Renal pelvis (tissue), 4 donors: ENCODE results near the gene CDK3. TPM values are rescaled to one million over a fixed set of nuclear protein-coding genes. Genes with fewer than 3 reads are reported as not detected.

Experiments used
- DNase-seq: peaks from one replicate; pipeline ENCODE4 v3.0.0-alpha.2; 2013
- polyA plus RNA-seq, 3 donors: library from polyadenylated mRNA; unstranded; fragments of 120-200 nt; gene quantifications; one replicate each; pipeline ENCODE4 v1.2.1, GENCODE V29; 2013; ENCODE audit not compliant: insufficient read length in 3 of 3

The CDK3 gene
- polyA plus RNA-seq, 3 donors = 17.4 to 23.0 (median 21.9) TPM

DNA sequence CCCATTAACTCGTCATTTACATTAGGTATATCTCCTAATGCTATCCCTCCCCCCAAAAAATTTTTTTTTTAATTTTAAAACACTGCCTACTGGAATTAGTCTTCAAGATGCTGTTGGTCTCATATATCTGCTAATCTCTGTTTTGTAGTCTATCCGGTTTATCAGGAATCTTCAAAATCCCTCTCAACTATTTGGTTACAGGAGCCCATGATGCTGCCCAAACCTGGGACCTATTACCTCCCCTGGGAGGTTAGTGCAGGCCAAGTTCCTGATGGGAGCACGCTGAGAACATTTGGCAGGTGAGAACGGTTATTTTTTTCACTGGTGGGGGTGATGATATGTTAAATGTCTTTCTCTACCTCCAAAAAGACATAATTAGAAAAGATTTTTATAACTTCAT lies 14.7 kb upstream of the CDK3 start:
- no peak for DNase-seq

DNA sequence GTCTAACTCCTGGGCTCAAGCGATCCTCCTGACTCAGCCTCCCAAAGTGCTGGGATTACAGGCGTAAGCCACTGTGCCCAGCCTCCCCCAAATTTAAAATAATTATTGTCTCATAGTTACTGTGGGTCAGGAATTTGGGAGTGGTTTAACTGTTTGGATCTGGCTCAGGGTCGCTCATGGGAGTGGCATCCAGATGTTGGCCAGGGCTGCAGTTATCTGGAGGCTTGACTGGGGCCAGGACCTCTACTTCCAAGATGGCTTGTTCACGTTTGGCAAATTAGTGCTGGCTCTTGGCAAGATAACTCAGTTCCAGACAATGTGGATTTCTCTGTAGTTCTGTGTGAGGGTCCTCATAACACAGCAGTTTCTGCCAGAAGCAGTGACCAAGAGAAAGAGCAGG lies 13.6 kb upstream of the CDK3 start:
- no peak for DNase-seq

DNA sequence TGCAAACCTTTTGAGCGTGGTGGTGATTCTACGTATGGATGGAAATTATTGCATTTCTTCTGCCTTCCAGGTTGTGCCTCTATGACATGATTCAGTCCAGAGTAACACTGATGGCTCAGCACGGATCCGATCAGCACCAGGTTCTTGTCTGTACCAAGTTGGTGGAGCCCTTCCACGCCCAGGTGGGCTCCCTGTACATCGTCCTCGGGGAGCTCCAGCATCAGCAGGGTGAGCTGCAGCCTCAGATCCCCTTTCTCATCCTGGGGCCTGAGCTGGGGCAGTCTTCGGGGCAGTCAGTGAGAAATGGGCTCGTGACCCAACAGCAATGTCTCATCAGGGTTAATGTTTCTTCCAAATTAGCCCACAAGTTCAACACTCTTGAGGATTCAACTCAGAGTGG lies 9.3 kb upstream of the CDK3 start:
- DNase-seq = no peak

DNA sequence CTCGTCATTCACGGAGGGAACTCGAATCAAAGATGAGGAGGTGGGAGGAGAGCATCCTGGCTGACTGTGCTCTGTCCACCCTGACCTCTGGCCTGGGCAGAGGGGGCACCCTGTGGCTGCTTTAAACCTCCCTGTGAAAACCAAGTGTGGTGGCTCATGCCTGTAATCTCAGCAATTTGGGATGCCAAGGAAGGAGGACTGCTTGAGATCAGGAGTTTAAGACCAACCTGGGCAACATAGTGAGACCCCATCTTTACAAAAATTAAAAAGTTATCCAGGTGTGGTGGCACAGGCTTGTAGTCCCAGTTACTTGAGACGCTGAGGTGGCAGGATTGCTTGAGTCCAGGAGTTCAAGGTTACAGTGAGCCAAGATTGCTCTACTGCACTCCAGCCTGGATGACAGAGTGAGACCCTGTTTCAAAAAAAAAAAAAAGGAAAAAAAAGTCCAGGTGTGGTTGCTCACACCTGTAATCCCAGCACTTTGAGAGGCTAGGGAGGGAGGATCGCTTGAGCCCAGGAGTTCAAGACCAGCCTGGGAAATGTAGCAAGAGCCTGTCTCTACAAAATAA lies 5.8 kb upstream of the CDK3 start:
- no peak for DNase-seq

DNA sequence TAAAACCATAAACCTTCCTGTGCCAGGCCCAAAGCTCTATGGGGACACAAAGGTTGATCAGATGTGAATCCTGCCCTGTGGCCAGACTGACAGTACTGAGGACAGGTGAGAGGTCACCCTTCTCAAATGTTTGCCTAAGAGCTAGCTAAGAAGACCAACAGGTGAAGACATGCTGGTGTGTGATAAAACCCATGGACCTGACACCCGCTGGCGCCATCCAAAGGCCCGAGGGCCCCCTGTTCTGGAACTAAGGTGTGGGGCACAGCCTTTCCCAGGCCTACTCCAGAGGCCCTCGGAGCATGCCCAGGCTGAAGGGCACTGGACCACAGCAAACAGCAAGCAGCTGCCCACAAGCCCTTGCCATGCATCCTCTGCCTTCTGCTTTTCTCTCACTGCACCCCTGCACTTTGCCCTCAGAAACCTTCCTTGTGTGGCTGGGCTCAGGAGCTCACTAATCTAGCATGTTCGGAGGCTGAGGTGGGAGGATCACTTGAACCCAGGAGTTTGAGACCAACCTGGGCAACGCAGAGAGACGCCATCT lies 5.2 kb upstream of the CDK3 start:
- no peak for DNase-seq

DNA sequence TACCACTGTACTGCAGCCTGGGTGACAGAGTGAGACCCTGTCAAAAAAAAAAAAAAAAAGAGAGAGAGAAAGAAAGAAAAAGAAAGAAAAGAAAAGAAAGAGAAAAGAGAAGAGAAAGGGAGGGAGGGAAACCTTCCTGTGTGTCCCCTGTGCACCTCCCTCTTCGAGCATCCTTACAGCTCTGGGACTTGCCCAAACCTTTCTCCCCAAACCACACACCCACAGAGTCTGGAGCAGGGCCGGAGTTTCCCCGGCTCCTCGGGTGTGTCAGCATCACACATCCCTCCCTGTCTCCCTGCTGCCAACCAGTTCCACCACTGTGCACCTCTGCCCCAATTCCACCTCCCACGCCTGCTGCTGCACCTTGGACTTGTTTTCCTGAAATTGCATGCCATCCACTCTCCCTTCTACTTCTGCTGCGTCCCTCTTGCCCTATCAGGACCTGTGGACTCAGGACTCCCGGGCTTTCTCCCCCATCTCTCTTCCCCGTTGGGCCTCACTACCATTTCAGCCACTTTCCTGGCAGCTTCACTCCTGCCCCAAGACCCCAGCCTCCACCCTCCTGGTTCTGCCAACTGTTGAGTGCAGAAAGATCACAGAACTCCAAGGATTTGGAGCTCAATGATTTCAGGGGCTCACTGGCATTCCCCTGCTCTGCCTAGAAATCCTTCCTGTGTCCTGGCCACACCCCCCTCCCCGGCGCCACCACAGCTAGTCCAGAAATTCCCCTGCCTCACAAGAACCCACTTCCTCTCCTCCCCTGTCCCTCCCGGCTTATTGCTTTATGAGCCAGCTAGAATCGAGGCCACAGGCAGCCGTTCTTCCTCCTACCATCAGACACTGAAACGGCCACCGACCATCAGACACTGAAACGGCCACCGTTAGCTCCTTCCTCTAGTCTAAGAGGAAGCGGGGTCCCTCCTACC lies 3.7 kb upstream of the CDK3 start:
- no peak for DNase-seq

DNA sequence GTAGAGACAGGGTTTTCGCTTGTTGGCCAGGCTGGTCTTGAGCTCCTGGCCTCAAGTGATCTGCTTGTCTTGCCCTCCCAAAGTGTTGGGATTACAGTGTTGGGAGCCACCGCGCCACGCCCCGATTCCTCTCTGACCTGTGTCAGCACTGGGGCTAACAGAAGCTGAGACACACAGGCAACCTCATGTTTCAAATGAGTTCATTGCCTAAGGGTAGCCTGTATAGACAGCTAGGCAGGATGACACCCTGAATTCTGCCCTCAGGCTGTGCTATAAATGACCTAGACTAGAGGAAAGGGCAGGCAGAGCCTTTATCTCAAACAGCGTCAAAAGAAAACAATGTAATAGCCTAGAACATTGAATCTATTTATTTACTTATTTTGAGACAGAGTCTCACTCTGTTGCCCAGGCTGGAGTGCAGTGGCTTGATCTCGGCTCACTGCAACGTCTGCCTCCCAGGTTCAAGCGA lies 2.3 kb upstream of the CDK3 start:
- DNase-seq = no peak

DNA sequence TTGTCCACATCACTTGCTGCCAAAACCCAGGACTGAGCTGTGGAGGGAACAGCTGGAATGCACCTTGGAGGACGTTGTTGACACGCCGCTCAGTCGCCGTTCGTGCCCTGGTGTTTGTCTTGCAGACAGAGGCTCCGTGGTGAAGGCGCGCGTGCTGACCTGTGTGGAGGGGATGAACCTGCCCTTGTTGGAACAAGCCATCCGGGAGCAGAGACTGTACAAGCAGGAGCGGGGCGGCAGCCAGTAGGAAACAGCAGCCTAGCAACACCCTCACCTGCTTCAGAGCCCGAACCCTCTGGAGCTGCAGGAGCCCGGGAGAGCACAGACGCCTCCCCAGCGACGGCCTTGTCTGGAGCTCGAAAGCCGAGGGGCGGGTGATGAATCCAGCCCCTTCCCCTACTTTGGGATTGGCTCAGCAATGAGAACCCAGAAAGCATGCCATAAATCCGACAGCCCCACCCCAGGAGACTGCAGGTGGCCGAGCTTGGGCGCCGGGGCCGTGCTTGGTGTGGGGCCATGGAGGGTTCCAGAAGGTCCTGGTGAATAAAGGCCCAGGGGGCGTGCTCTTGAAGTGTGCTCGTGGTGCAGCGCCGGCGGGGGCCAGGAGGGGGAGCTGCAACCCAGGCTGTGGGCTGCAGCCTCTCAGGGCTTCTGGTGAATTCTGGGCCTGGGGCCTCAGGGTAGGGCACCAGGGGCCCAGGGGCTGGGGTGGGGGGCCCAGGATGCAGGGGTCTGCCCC lies 470 bp upstream of the CDK3 start:
- no peak for DNase-seq

DNA sequence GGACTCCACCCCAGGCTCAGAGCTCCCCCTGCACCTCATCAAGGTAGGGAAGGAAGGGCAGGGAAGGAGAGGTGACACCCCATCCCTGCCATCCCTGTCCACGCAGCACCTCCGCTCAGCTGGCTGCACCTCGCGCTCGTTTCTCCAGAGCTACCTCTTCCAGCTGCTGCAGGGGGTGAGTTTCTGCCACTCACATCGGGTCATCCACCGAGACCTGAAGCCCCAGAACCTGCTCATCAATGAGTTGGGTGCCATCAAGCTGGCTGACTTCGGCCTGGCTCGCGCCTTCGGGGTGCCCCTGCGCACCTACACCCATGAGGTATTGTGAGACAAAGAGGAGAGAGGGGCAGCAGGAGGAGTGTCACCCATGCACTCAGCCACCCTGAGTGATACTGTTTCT lies 1.4 kb downstream of the CDK3 start:
- DNase-seq = no peak

DNA sequence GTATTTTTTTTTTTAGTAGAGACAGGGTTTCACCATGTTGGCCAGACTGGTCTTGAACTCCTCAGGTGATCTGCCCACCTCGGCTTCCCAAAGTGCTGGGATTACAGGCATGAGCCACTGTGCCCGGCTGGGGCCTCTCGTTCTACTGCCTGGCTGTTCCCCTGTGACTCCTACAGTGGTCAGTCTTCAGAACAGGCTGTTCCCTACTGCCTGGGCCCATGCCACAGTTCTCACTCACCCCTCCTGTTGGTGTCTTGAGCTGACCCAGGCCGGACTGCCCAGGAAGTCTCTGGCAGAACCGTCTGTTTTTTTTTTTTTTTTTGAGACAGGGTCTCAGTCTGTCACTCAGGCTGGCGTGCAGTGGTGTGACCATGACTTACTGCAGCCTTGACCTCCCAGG lies 3.3 kb downstream of the CDK3 start:
- DNase-seq = no peak

DNA sequence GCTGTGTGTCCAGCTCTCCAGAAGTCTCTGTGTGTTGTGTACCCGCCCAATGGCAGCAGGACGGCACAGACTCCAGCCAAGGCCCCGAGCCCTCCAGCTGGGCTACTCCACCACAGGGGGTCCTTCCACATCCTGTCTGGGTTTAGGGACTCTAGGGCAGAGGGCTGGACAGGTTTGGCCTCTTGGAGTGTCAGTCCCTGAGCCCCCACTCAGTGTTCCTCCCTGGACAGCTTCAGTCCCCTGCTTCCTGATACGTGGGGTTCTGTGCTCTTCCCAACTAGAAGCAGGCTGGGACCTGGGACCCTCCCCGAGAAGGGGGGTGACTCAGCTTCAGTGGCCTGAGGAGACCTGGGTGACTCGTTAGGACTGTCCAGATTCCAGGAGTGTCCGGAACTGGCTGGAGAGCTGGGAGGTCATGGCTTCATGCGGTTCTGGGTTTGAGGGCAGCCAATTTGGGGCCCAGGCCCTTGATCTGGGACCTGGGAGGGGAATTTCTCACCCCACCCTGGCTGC lies 4.2 kb downstream of the CDK3 start:
- DNase-seq = no peak

DNA sequence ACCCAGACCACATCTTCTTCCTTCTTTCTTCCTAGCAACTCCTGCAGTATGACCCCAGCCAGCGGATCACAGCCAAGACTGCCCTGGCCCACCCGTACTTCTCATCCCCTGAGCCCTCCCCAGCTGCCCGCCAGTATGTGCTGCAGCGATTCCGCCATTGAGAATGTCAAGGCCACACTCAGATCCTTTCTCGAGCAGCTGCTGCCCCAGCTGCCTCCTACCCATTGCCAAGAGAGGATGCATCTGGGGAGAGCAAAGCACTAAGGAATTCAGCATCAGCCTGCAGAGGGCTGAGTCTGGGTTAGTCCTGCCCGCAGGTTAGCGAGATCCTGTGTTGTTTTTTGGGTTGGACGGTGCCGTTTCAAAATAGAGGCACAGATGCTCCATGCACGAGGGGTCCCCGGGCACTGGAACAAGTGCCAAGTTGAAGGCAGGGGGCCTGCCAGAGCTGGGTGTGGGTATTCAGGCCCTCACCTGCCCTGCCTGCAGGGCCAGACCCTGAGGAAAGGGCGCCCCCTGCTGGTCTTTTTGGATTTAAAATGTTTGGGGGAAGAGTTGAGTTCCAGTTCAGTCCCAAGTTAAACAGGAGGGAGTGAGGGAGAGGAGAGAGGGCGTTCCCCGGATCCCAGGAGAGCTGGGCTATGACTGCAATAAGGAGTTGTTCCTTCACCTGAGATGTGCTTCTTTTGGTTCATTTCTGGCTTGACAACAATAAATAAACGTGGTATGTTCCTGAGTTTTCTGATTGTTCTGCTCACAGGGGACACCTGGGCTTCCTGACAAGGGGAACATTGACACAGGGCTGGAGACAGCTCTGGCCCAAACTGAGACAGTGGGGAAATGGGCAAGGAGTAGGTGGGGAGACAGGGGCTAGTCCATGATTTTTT lies 4.9 kb downstream of the CDK3 start:
- no peak for DNase-seq

DNA sequence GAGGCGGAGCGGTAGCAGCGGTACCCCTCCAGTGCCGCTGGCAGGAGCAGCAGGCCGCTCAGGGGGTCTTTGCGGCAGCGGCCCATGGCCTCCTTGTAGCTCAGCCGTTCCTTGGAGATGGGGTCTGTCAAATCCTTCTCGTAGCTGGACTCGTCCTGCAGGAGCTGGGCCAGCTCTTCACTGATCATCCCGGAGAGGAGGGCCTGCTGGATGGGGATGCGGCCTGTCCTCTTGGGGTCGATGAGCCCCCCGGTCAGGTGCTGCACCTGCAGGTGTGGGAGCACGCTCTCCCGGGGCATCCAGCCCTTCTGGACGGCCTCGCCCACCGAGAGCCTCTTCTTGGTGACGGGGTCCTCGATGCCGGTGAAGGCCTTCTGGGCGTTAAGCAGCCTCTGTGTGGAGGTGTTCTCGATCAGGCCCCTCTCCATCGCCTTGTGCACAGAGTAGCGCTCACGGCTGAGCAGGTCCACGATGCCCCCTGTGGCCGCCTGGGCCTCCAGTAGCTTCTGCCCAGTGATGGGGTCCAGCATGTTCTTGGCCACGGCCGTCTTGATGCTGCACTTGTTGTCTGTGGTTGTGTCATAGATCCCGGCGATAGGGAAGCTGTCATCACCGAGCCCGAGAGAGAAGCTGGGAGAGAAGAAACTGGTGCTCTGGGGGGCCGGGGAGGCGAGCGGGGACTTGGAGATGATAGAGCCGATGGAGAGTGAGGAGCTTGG lies 6.6 kb downstream of the CDK3 start:
- DNase-seq = no peak

DNA sequence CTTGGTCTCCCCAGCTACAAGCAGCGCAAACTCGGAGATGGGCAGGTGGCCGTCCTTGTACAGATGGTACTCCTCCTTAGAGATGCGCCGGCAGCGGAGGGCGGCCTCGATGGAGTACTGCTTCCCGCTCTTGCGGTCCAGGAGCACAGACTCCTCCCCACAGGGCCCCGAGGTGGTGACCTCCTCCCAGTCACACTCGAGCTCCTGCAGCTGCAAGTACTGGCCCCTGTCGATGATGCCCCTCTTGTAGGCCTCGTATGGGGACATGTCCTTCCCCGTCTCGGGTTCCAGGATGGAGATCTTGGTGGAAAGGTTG lies 7.2 kb downstream of the CDK3 start:
- DNase-seq = no peak

DNA sequence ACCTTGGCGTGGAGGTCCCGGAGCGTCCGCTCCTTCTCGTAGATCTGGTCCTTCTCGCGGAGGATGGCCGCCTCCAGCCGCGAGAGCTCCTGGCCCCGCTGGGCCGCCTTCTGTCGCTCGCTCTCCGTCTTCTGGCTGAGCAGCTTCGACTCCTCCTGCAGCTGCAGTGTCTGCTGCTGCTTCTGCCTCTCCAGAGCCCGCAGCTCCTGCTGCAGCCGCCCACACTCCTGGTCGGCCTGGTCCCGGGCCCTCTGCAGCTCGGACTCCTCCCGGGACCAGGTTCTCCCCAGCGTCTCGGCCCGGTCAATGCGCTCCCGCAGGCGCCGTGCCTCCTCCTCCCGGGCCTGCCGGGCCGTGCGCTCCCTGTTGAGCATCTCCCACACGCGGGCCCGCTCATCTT lies 7.6 kb downstream of the CDK3 start:
- DNase-seq = no peak

DNA sequence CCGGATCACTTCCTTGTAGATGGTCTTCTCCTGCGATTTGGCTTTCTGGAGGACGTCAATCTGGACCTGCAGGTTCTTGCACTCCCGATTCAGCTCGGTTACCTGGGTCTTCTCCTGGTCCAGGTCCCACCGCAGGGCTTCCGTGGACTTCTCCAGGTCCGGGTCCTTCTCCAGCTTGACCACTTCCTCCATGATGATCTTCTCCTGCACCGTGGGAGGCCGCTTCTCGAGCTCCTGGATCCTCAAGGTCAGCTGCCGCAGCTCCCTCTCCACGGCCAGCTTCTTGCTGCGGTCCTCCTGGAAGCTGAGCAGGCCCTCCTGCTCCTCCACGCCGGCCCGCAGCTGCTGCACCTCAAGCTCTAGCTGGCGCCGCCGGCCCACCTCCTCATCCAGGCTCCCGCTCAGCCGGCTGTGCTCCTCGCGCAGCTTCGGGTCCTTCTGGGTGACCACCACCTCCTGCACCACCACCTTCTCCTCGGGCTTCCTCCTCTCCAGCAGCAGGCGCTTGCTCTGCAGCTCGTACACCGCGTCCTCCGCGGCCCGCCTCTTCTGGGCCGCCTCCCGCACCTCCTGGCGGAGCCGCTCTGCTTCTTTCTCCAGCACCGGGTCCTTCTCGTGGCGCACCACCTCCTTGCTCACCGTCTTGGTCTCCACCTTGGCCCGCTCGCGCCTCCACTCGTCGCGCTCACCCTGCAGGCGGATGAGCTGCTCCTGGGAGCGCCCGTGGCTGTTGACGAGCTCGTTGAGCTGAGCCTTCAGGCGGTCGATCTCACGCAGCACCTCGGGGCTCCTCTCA lies 8.2 kb downstream of the CDK3 start:
- no peak for DNase-seq

DNA sequence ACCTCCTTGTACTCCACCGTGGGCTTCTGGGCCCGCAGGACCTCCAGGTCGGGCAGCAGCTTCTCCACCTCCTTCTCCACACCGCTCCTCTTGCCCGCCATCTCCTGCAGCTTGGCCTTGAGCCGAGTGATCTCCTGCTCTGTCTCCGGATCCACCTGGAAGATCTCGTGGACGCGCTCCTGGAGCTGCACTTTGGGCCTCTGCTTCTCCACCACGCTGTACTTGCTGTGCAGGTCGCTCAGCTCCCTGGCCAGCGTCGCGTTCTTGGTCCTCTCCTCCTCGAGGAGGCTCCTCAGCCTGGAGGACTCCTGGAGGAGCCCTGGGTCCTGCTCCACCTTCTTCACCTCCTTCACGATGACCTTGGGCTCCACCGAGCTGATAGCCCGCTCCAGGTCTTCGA lies 8.8 kb downstream of the CDK3 start:
- no peak for DNase-seq

DNA sequence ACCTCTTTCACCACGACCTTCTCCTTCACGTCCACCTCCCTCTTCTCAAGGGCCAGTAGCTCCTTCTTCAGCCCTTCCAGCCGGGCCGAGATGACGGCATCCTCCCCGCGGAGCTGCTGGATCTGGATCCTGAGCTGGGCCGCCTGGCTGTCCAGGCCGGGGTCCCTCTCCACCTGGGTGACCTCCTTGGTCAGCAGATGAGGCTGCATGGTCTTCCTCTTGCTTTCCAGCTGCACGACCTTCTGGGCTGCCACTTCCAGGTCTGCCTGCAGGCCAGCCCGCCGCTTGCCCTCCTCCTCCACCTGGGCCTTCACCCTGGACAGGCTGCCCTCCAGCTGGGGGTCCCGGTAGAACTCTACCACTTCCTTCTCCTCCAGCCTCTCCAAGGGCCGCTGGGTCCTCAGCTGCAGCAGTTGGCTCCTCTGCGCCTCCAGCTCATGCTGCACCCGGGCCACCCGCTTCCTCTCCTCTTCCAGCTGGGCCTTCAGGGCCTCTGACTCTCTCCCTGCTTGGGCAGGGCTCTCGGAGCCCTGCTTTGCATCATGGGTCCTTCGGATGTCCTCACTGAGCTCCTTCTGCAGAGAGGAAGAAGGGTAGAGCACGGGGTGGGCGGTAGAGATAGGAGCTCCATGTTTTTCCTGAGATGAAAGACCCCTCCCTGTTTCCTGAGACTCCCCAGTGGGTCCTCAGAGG lies 9.5 kb downstream of the CDK3 start:
- no peak for DNase-seq

DNA sequence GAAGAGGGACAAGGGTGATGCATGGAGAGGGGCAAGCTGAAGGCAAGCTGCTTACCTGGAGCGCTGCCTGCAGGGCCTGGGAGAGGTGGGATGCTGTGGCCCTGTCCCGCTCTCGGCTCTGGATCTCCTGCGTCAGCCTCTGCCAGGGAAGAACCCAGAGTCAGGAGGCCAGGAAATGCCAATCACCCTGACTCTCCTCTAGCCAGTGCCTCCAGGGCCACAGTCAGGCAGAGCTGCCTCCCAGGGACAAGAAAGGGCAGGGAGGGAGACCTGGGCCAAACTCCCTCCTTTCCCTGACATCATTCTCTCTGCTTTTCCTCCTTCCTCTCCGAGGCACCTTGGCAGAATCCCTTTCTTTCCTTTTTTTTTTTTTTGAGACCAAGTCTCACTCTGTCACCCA lies 11.3 kb downstream of the CDK3 start:
- no peak for DNase-seq
